Measurements from ENCODE around the gene NTSR1. TPM values are rescaled to one million over a fixed set of nuclear protein-coding genes. Genes with fewer than 3 reads are reported as not detected.

The NTSR1 gene
- total and polyA plus RNA-seq, 8 donors, result 0.03 to 3.5 (median 0.12) TPM

GRCh38 chr20:62700261-62700930 is 8.2 kb upstream of the NTSR1 start:
- H3K9me3 ChIP-seq, result no peaks in the 10 kb centered on the region
- no peaks in the 10 kb centered on the region for H3K36me3 ChIP-seq
- intact Hi-C loops (cut with DNase I), result no loop called here
- TF ChIP-seq, protein P1, sequence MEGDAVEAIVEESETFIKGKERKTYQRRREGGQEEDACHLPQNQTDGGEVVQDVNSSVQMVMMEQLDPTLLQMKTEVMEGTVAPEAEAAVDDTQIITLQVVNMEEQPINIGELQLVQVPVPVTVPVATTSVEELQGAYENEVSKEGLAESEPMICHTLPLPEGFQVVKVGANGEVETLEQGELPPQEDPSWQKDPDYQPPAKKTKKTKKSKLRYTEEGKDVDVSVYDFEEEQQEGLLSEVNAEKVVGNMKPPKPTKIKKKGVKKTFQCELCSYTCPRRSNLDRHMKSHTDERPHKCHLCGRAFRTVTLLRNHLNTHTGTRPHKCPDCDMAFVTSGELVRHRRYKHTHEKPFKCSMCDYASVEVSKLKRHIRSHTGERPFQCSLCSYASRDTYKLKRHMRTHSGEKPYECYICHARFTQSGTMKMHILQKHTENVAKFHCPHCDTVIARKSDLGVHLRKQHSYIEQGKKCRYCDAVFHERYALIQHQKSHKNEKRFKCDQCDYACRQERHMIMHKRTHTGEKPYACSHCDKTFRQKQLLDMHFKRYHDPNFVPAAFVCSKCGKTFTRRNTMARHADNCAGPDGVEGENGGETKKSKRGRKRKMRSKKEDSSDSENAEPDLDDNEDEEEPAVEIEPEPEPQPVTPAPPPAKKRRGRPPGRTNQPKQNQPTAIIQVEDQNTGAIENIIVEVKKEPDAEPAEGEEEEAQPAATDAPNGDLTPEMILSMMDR (IDR thresholded peaks at IDR 0.05), result no peak
- H3K27me3 ChIP-seq, result peaks cover 0 to 15% of the 10 kb centered on the region in 2 donors
- ATAC-seq (no peak), DNase-seq (peak in 1 of 4 donors; percentile 69)
- H3K4me3 ChIP-seq, result no peak overlapping the region
- H3K4me1 ChIP-seq, result peaks cover 0 to 18% of the 10 kb centered on the region in 2 donors
- no peak overlapping the region for H3K27ac ChIP-seq

GRCh38 chr20:62701161-62702012 is 7.2 kb upstream of the NTSR1 start:
- DNase-seq (peak in 1 of 4 donors; percentile 76), ATAC-seq (no peak)
- Histone ChIP-seq H3K27ac (no peak overlapping the region), H3K4me3 (no peak overlapping the region), H3K9me3 (no peaks in the 10 kb centered on the region), H3K27me3 (peaks cover 0 to 25% of the 10 kb centered on the region in 2 donors), H3K36me3 (no peaks in the 10 kb centered on the region), H3K4me1 (peaks cover 0 to 18% of the 10 kb centered on the region in 2 donors)
- TF ChIP-seq, protein P1 (IDR thresholded peaks at IDR 0.05), result no peak
- intact Hi-C loops (cut with DNase I), result no loop called here

DNA sequence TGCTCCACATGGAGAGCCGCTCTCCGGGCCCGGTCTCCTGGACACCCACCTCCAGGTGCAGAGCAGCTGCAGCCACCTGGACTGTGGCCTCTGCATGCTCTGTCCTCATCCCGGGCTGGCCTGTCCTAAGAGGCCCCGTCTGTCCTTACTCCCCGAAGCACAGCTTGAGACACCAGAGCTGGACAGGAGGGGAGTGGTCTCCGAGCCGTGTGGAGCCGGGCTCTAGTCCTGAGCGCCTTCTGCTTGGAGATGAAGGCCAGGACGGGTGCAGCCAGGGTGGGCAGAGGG is 6.7 kb upstream of the NTSR1 start:
- Histone ChIP-seq H3K27ac (no peak overlapping the region), H3K4me1 (peaks cover 0 to 18% of the 10 kb centered on the region in 2 donors), H3K9me3 (no peaks in the 10 kb centered on the region), H3K27me3 (peaks cover 0 to 30% of the 10 kb centered on the region in 2 donors), H3K36me3 (no peaks in the 10 kb centered on the region), H3K4me3 (no peak overlapping the region)
- ATAC-seq, result no peak
- intact Hi-C loops (cut with DNase I), result no loop called here
- TF ChIP-seq, protein P1 (IDR thresholded peaks at IDR 0.05), result no peak
- no peak for DNase-seq

GRCh38 chr20:62702895-62703852 is 5.5 kb upstream of the NTSR1 start:
- peaks cover 7 to 42% of the 10 kb centered on the region in 2 donors for H3K27me3 ChIP-seq
- H3K36me3 ChIP-seq, result no peaks in the 10 kb centered on the region
- no peaks in the 10 kb centered on the region for H3K9me3 ChIP-seq
- ATAC-seq (peak; percentile 34), DNase-seq (peak in 1 of 4 donors; percentile 45)
- TF ChIP-seq, protein P1 (IDR thresholded peaks at IDR 0.05), result no peak
- peak overlapping the region in 1 of 2 donors; percentile 18 for H3K27ac ChIP-seq
- intact Hi-C loops (cut with DNase I), result no loop called here
- no peak overlapping the region for H3K4me3 ChIP-seq
- peaks cover 0 to 20% of the 10 kb centered on the region in 2 donors for H3K4me1 ChIP-seq
